Measurements from ENCODE around the gene SPTBN4. TPM values are rescaled to one million over a fixed set of nuclear protein-coding genes. Genes with fewer than 3 reads are reported as not detected.
"Not testable (repeated sequence)": the region's sequence is repeated elsewhere in the genome, so short reads cannot be mapped to it uniquely, and the experiment has no call there.

The SPTBN4 gene
- polyA plus RNA-seq, 1 donor, result 3.4 TPM

DNA sequence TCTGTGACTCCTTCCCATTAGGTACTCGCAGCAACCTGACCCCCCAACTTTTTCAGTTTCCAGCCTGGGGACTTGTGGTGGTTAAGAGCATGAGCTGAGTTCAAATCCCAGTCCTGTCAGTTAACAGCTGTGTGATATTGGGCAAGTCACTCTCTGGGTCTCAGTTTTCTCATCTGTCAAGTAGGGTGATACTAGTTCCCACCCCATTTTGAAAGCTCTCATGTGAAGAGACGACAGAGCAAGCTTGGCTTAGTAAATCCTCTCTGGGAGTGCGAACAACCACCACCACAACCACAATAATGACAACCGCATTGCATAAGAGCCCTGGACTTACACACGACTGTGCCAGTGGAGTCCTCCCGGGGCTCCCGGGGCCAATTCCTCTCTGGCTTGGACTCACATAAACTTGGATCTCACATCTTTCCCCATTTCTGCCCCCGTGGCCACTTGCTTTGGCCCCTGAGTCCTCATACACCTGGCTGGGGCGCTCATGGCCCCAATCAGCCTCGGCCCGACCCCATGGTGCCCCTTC, 1.7 kb upstream of the SPTBN4 start:
- no CpG with 5 or more reads among the region's 11 CpGs for WGBS (ENCODE audit: insufficient coverage, low lambda C conversion rate)
- no peaks in the 10 kb centered on the region for H3K36me3 ChIP-seq (ENCODE audit: control insufficient read depth, insufficient read depth, low read length)
- no peak for DNase-seq
- H3K27ac ChIP-seq (ENCODE audit: low read length), result peak overlapping the region; percentile 95
- H3K4me3 ChIP-seq (ENCODE audit: low read length), result peak overlapping the region; percentile 80
- peaks cover 17% of the 10 kb centered on the region for H3K4me1 ChIP-seq (ENCODE audit: control insufficient read depth, insufficient read depth, low read length)
- peaks cover 15% of the 10 kb centered on the region for H3K27me3 ChIP-seq (ENCODE audit: control insufficient read depth, insufficient read depth, low read length)
- H3K9me3 ChIP-seq (ENCODE audit: control insufficient read depth, low read depth, low read length), result peaks cover 7% of the 10 kb centered on the region

DNA sequence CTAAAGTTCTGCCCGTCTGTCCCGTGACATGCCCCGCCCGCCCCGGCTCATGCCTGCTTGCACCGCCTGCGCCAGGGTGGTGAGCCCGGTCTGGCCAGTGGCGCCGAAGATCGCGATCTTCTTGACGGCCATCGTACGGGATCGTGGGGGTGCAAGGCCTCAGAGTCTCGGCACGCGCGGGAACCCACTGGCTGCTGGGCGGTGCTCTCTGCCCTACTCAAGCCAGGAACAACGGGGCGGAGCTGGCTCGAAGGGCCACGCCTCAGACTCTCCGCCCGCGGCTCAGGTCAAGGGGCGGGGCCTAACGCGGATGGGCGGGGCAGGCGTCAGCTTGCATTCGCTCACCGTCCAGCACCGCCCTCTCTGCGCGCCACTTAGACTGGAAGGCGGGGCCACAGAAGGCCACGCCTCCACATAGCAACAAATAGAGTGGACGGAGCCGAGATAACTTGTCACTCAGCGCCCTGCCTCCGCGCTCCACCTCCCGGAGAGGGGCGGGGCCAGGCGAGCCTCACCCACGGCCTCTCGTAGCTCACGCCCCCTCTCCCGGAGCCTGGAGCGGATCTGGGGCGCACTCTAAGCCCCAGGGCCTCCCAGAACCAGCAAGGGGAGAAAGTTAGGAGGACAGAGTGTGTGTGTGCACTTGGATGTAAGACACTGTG, 1.1 kb upstream of the SPTBN4 start, which contains the start of gene BLVRB:
TSS of gene BLVRB (minus strand) at position 189 of the 662 bp plus-strand sequence. CDS start at position 132, 57 bp downstream.
- H3K27ac ChIP-seq (ENCODE audit: low read length), result peak within 1 kb of the TSS; percentile 95
- H3K27me3 ChIP-seq (ENCODE audit: control insufficient read depth, insufficient read depth, low read length), result peaks cover 15% of the 10 kb centered on the region
- no CpG with 5 or more reads among the region's 54 CpGs for WGBS (ENCODE audit: insufficient coverage, low lambda C conversion rate)
- H3K4me1 ChIP-seq (ENCODE audit: control insufficient read depth, insufficient read depth, low read length), result peaks cover 17% of the 10 kb centered on the region
- peak within 1 kb of the TSS; percentile 80 for H3K4me3 ChIP-seq (ENCODE audit: low read length)
- peaks cover 7% of the 10 kb centered on the region for H3K9me3 ChIP-seq (ENCODE audit: control insufficient read depth, low read depth, low read length)
- H3K36me3 ChIP-seq (ENCODE audit: control insufficient read depth, insufficient read depth, low read length), result no peaks in the 10 kb centered on the region
- DNase-seq, result peak; percentile 100

DNA sequence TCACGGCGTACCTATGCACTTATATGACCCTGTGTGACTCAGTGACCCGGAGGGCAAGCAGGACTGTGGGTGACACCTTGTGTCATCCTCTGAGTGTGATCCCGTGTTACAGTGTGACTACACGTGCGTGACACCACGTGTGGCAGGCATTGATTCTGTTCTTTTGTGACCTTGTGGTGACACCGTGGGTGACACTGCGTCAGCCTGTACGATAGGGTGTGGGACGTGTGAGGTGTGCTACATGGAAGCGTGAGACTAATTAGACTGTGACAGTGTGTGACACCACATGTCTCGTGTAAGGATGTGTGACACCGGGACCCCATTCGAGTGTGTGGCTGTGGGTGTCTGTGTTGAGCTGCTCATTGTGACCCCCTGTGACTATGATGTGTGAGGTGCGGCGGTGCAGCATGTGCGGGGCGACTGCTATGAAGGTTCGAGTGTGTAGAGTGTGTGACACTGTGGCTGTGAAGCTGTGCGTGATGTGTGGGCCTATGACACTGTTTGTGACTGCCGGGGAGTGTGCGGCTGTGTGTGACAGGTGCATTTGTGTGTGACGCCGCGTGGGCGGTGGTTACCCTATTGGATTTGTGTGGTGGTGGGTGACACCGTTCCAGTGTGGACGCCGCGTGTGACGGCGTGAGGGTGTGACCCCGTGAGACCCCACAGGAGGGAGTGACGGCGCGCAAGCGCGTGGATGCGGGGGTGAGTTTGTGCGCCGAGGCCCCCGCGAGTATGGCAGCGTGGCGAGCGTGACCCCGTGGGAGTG, 399 bp upstream of the SPTBN4 start:
- DNase-seq, result no peak
- peak overlapping the region; percentile 18 for H3K27ac ChIP-seq (ENCODE audit: low read length)
- H3K4me3 ChIP-seq (ENCODE audit: low read length), result peak overlapping the region; percentile 44
- peaks cover 7% of the 10 kb centered on the region for H3K9me3 ChIP-seq (ENCODE audit: control insufficient read depth, low read depth, low read length)
- H3K36me3 ChIP-seq (ENCODE audit: control insufficient read depth, insufficient read depth, low read length), result no peaks in the 10 kb centered on the region
- no CpG with 5 or more reads among the region's 48 CpGs for WGBS (ENCODE audit: insufficient coverage, low lambda C conversion rate)
- peaks cover 15% of the 10 kb centered on the region for H3K27me3 ChIP-seq (ENCODE audit: control insufficient read depth, insufficient read depth, low read length)
- H3K4me1 ChIP-seq (ENCODE audit: control insufficient read depth, insufficient read depth, low read length), result peaks cover 17% of the 10 kb centered on the region

DNA sequence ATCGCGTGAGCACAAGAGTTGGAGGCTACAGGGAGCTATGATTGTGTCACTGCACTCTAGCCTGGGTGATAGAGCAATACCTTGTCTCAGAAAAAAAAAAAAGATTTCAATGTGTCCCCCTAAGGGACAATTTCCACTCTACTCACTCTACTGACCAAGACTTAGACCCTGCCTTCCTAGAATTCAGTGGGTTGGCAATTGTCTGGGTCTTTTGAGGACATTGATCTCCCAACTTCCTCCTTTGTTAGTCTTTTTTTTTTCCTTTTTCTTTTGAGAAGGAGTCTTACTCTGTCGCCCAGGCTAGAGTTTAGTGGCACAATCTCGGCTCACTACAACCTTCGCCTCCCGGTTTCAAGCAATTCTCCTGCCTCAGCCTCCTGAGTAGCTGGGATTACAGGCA, 2.2 kb downstream of the SPTBN4 start:
- peaks cover 15% of the 10 kb centered on the region for H3K27me3 ChIP-seq (ENCODE audit: control insufficient read depth, insufficient read depth, low read length)
- WGBS (ENCODE audit: insufficient coverage, low lambda C conversion rate), result no CpG with 5 or more reads among the region's 6 CpGs
- DNase-seq, result no peak
- no peak overlapping the region for H3K27ac ChIP-seq (ENCODE audit: low read length)
- peaks cover 7% of the 10 kb centered on the region for H3K9me3 ChIP-seq (ENCODE audit: control insufficient read depth, low read depth, low read length)
- H3K4me1 ChIP-seq (ENCODE audit: control insufficient read depth, insufficient read depth, low read length), result peaks cover 17% of the 10 kb centered on the region
- no peaks in the 10 kb centered on the region for H3K36me3 ChIP-seq (ENCODE audit: control insufficient read depth, insufficient read depth, low read length)
- H3K4me3 ChIP-seq (ENCODE audit: low read length), result no peak overlapping the region

DNA sequence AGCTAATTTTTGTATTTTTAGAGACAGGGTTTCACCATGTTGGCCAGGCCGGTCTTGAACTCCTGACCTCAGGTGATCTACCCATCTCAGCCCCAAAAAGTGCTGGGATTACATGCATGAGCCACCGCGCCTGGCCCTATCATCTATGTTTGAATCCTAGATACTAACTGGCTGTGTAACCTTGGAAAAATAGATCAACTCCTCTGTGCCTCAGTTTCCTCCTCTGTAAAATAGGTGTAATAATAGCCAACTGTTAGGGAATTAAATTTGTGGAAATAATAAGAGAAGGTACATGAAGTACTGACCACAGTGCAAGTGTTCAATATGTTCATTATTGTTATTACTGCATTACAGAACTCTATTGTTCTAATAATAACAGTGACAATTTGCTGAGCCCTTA, 4.3 kb downstream of the SPTBN4 start:
- Histone ChIP-seq H3K9me3 (ENCODE audit: control insufficient read depth, low read depth, low read length) (peaks cover 7% of the 10 kb centered on the region), H3K27ac (ENCODE audit: low read length) (no peak overlapping the region), H3K27me3 (ENCODE audit: control insufficient read depth, insufficient read depth, low read length) (peaks cover 15% of the 10 kb centered on the region), H3K4me1 (ENCODE audit: control insufficient read depth, insufficient read depth, low read length) (peaks cover 7% of the 10 kb centered on the region), H3K4me3 (ENCODE audit: low read length) (no peak overlapping the region), H3K36me3 (ENCODE audit: control insufficient read depth, insufficient read depth, low read length) (no peaks in the 10 kb centered on the region)
- whole genome bisulfite sequencing (ENCODE audit: insufficient coverage, low lambda C conversion rate), result no CpG with 5 or more reads among the region's 3 CpGs
- no peak for DNase-seq

DNA sequence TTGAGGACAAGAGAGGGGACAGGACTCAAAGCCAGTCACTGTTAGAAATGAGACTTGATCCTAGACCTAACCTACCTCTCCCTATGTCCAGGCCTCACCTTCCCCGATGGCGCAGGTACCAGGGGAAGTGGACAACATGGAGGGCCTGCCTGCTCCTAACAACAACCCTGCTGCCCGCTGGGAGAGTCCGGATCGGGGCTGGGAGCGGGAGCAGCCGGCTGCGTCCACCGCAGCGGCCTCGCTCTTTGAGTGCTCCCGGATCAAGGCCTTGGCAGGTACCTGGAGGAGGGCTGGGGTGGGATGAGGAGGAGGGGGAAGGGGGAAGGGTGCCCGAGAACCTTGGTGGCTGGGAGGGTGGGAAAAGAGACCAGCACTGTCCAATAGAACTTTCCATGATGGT, 5.7 kb downstream of the SPTBN4 start:
- Histone ChIP-seq H3K9me3 (ENCODE audit: control insufficient read depth, low read depth, low read length) (peaks cover under 1% of the 10 kb centered on the region), H3K36me3 (ENCODE audit: control insufficient read depth, insufficient read depth, low read length) (no peaks in the 10 kb centered on the region), H3K27ac (ENCODE audit: low read length) (no peak overlapping the region), H3K4me1 (ENCODE audit: control insufficient read depth, insufficient read depth, low read length) (no peaks in the 10 kb centered on the region), H3K4me3 (ENCODE audit: low read length) (no peak overlapping the region), H3K27me3 (ENCODE audit: control insufficient read depth, insufficient read depth, low read length) (peaks cover 3% of the 10 kb centered on the region)
- no peak for DNase-seq
- WGBS (ENCODE audit: insufficient coverage, low lambda C conversion rate), result no CpG with 5 or more reads among the region's 13 CpGs

DNA sequence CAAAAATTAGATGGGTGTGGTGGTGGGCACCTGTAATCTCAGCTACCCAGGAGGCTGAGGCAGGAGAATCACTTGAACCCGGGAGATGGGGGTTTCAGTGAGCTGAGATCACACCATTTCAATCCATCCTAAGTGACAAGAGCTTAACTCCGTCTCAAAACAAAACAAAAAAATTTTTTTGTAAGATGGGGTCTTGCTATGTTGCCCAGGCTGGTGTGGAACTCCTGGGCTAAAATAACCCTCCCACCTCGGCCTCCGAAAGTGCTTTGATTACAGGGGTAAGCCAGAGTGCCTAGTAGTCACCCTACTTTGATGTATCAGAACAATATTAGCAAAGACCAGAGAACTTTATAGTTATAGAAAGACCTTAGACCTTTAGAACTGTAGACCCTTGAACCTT, 7.9 kb downstream of the SPTBN4 start:
- no peaks in the 10 kb centered on the region for H3K9me3 ChIP-seq (ENCODE audit: control insufficient read depth, low read depth, low read length)
- no peaks in the 10 kb centered on the region for H3K36me3 ChIP-seq (ENCODE audit: control insufficient read depth, insufficient read depth, low read length)
- H3K4me3 ChIP-seq (ENCODE audit: low read length), result no peak overlapping the region
- no peak for DNase-seq
- no CpG with 5 or more reads among the region's 4 CpGs for WGBS (ENCODE audit: insufficient coverage, low lambda C conversion rate)
- no peaks in the 10 kb centered on the region for H3K4me1 ChIP-seq (ENCODE audit: control insufficient read depth, insufficient read depth, low read length)
- H3K27me3 ChIP-seq (ENCODE audit: control insufficient read depth, insufficient read depth, low read length), result peaks cover 3% of the 10 kb centered on the region
- no peak overlapping the region for H3K27ac ChIP-seq (ENCODE audit: low read length)

DNA sequence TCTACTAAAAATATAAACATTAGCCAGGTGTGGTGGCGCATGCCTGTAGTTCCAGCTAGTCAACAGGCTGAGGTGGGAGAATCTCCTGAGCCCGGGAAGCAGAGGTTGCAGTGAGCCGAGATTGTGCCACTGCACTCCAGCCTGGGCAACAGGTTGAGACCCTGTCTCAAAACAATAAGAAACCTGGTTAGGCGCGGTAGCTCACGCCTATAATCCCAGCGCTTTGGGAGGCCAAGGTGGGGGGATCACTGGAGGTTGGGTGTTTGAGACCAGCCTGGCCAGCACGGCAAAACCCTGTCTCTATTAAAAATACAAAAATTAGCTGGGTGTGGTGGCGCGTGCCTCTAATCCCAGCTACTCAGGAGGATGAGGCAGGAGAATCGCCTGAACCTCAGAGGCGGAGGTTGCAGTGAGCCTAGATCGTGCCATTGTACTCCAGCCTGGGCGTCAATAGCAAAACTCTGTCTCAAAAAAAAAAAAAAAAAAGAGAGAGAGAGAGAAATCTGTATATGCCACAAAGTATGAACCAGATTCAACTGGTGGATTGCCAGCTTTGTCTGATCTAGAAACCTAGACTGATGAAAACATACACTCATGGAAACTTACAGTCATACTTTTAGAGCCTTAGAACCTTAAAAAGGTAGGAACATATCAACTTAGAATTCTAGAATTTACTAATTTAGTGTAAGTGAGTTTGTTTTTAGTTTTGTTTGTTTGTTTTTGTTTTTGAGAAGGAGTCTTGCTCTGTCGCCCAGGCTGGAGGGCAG, 9.3 kb downstream of the SPTBN4 start:
- not testable (repeated sequence) for H3K27ac ChIP-seq (ENCODE audit: low read length); H3K4me1 ChIP-seq (ENCODE audit: control insufficient read depth, insufficient read depth, low read length); H3K4me3 ChIP-seq (ENCODE audit: low read length); DNase-seq; H3K9me3 ChIP-seq (ENCODE audit: control insufficient read depth, low read depth, low read length); H3K36me3 ChIP-seq (ENCODE audit: control insufficient read depth, insufficient read depth, low read length); H3K27me3 ChIP-seq (ENCODE audit: control insufficient read depth, insufficient read depth, low read length)
- WGBS (ENCODE audit: insufficient coverage, low lambda C conversion rate), result 100% methylated on average over 1 of the region's 15 CpGs

DNA sequence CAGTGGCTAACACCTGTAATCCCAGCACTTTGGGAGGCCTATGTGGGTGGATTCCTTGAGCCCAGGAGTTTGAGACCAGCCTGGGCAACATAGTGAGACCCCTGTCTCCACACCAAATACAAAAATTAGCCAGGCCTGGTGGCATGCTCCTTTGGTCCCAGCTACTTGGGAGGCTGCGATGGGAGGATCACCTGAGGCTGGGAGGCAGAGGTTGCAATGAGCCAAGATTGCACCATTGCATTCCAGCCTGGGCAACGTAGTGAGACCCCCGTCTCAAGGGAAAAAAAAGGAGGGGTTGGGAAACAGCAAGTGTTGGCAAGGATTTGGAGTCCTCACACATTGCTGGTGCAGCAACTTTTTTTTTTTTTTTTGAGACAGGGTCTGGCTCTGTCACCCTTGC, 19.2 kb downstream of the SPTBN4 start:
- no peak for DNase-seq
- WGBS (ENCODE audit: insufficient coverage, low lambda C conversion rate), result no CpG with 5 or more reads among the region's 3 CpGs
- H3K27me3 ChIP-seq (ENCODE audit: control insufficient read depth, insufficient read depth, low read length), result peaks cover 17% of the 10 kb centered on the region
- H3K36me3 ChIP-seq (ENCODE audit: control insufficient read depth, insufficient read depth, low read length), result no peaks in the 10 kb centered on the region
- H3K4me1 ChIP-seq (ENCODE audit: control insufficient read depth, insufficient read depth, low read length), result peaks cover 4% of the 10 kb centered on the region
- peaks cover 15% of the 10 kb centered on the region for H3K9me3 ChIP-seq (ENCODE audit: control insufficient read depth, low read depth, low read length)
- no peak overlapping the region for H3K27ac ChIP-seq (ENCODE audit: low read length)
- no peak overlapping the region for H3K4me3 ChIP-seq (ENCODE audit: low read length)

DNA sequence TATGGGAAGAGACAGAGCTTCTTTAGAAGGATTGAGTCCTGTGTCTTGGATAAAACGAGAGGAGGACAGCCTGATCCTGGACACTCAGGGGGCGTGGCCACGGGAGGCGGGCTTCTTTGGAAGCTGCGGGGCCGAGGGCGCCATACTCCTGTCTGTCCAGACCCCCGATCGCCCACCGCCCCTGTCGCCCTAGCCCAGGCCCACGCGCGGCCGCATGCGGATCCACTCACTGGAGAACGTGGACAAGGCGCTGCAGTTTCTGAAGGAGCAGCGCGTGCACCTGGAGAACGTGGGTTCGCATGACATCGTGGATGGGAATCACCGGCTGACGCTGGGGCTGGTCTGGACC, 23.1 kb downstream of the SPTBN4 start:
- Histone ChIP-seq H3K27me3 (ENCODE audit: control insufficient read depth, insufficient read depth, low read length) (peaks cover 21% of the 10 kb centered on the region), H3K4me1 (ENCODE audit: control insufficient read depth, insufficient read depth, low read length) (peaks cover 4% of the 10 kb centered on the region), H3K27ac (ENCODE audit: low read length) (no peak overlapping the region), H3K9me3 (ENCODE audit: control insufficient read depth, low read depth, low read length) (peaks cover 22% of the 10 kb centered on the region), H3K4me3 (ENCODE audit: low read length) (no peak overlapping the region), H3K36me3 (ENCODE audit: control insufficient read depth, insufficient read depth, low read length) (no peaks in the 10 kb centered on the region)
- WGBS (ENCODE audit: insufficient coverage, low lambda C conversion rate), result no CpG with 5 or more reads among the region's 25 CpGs
- no peak for DNase-seq

Measured in large intestine (tissue), 3 donors.